ENCODE results near the gene DSG3.

DNA sequence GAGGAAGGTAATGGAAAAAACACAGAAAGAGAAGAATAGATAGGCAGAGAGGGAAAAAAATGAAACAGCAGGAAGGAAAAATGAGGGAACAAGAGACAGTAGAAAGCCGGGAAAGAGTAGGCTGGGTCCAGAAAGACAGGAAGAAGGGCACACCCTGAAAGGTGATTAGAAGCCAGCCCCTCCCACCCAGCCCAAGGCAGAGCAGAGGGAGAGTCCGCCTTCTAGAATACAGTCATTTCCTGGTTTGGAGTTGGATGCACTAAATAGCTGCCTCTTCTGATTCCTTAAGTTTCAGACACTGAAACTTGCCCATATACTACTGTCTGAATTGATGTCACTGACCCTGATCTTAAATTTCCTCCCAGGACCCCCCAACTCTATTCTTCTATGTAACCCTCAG, 17.9 kb upstream of the DSG3 start:
- TF ChIP-seq, protein P1, sequence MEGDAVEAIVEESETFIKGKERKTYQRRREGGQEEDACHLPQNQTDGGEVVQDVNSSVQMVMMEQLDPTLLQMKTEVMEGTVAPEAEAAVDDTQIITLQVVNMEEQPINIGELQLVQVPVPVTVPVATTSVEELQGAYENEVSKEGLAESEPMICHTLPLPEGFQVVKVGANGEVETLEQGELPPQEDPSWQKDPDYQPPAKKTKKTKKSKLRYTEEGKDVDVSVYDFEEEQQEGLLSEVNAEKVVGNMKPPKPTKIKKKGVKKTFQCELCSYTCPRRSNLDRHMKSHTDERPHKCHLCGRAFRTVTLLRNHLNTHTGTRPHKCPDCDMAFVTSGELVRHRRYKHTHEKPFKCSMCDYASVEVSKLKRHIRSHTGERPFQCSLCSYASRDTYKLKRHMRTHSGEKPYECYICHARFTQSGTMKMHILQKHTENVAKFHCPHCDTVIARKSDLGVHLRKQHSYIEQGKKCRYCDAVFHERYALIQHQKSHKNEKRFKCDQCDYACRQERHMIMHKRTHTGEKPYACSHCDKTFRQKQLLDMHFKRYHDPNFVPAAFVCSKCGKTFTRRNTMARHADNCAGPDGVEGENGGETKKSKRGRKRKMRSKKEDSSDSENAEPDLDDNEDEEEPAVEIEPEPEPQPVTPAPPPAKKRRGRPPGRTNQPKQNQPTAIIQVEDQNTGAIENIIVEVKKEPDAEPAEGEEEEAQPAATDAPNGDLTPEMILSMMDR (IDR thresholded peaks at IDR 0.05; ENCODE audit: low read depth, low read length, poor library complexity, severe bottlenecking), result no peak
- no peak for TF ChIP-seq EZH2phosphoT487 (IDR thresholded peaks at IDR 0.05; ENCODE audit: borderline replicate concordance, low read length)
